DOHH2 (cell line): ENCODE measurements around the gene TTC28.

Experiments used
- H3F3A ChIP-seq: fragments of 200-600 bp; sonication (generic), shearing (Covaris generic); 2 replicates; pipeline ENCODE4 v1.6.0; 2016; ENCODE audit warnings: antibody characterized with exemption, mild to moderate bottlenecking; ENCODE audit not compliant: control insufficient read depth, insufficient read depth
- H3K27ac ChIP-seq: fragments of 200-600 bp; sonication (generic); 2 replicates; pipeline ENCODE4 v1.5.1; 2014; ENCODE audit warnings: low read depth, mild to moderate bottlenecking, low read length, moderate library complexity
- H3K27me3 ChIP-seq: fragments of 200-600 bp; sonication (generic); 2 replicates; pipeline ENCODE4 v1.6.1; 2014; ENCODE audit warnings: mild to moderate bottlenecking, low read length, mixed read lengths; ENCODE audit not compliant: control insufficient read depth
- H3K36me3 ChIP-seq: fragments of 200-600 bp; sonication (generic); 2 replicates; pipeline ENCODE4 v1.6.1; 2014; ENCODE audit warnings: mild to moderate bottlenecking, low read length, moderate library complexity, mixed read lengths; ENCODE audit not compliant: control insufficient read depth
- H3K4me1 ChIP-seq: fragments of 200-600 bp; sonication (generic); 2 replicates; pipeline ENCODE4 v1.6.1; 2014; ENCODE audit warnings: mild to moderate bottlenecking, low read length, mixed read lengths; ENCODE audit not compliant: control insufficient read depth
- H3K4me2 ChIP-seq: fragments of 200-600 bp; sonication (generic); 2 replicates; pipeline ENCODE4 v1.6.0; 2014; ENCODE audit warnings: mild to moderate bottlenecking, low read length, moderate library complexity
- H3K4me3 ChIP-seq: fragments of 200-600 bp; sonication (generic); 2 replicates; pipeline ENCODE4 v1.5.1; 2014; ENCODE audit warnings: mild to moderate bottlenecking, low read length, mixed read lengths
- H3K79me2 ChIP-seq: fragments of 200-600 bp; sonication (generic); 2 replicates; pipeline ENCODE4 v1.6.1; 2014; ENCODE audit warnings: mild to moderate bottlenecking, low read length, mixed read lengths; ENCODE audit not compliant: control insufficient read depth
- H3K9me2 ChIP-seq: fragments of 200-600 bp; sonication (generic); replicated peaks from 2 replicates; pipeline ENCODE4 v1.6.1; 2014; ENCODE audit warnings: mild to moderate bottlenecking, low read length, mixed read lengths; ENCODE audit not compliant: control insufficient read depth
- H3K9me3 ChIP-seq: fragments of 200-600 bp; sonication (generic); 2 replicates; pipeline ENCODE4 v1.6.1; 2014; ENCODE audit warnings: antibody characterized with exemption, low read length, mixed read lengths; ENCODE audit not compliant: control insufficient read depth, insufficient read depth
- H4K20me1 ChIP-seq: fragments of 200-600 bp; sonication (generic); 2 replicates; pipeline ENCODE4 v1.6.0; 2014; ENCODE audit warnings: low read depth, mild to moderate bottlenecking, antibody characterized with exemption, low read length, moderate library complexity; ENCODE audit not compliant: control insufficient read depth, insufficient read depth
- CTCF ChIP-seq: fragments of 200-600 bp; sonication (generic); IDR thresholded peaks from one replicate; pipeline ENCODE4 v1.5.1; 2014; ENCODE audit warnings: antibody characterized with exemption, mild to moderate bottlenecking, low read depth, low read length; ENCODE audit not compliant: poor library complexity, severe bottlenecking
- EZH2phosphoT487 ChIP-seq: fragments of 200-600 bp; sonication (generic); IDR thresholded peaks from 2 replicates; pipeline ENCODE4 v1.6.1; 2017; ENCODE audit warnings: borderline replicate concordance, mild to moderate bottlenecking, antibody characterized with exemption, low read length, moderate library complexity, mixed read lengths

TTC28 gene

GRCh38 chr22:28449041-28449440, 230.6 kb downstream of the TTC28 start:
- no peaks in the 10 kb centered on the region for H3K4me1 ChIP-seq
- H4K20me1 ChIP-seq, result no peaks in the 10 kb centered on the region
- no peaks in the 10 kb centered on the region for H3K36me3 ChIP-seq
- peaks cover 26% of the 10 kb centered on the region for H3K27me3 ChIP-seq
- H3K27ac ChIP-seq, result no peak overlapping the region
- no peak overlapping the region for H3K4me3 ChIP-seq
- no peak for TF ChIP-seq EZH2phosphoT487
- TF ChIP-seq CTCF, result no peak
- no peaks in the 10 kb centered on the region for H3K9me3 ChIP-seq
- H3F3A ChIP-seq, result no peaks in the 10 kb centered on the region
- no peaks in the 10 kb centered on the region for H3K9me2 ChIP-seq
- no peak overlapping the region for H3K4me2 ChIP-seq
- H3K79me2 ChIP-seq, result no peaks in the 10 kb centered on the region

DNA sequence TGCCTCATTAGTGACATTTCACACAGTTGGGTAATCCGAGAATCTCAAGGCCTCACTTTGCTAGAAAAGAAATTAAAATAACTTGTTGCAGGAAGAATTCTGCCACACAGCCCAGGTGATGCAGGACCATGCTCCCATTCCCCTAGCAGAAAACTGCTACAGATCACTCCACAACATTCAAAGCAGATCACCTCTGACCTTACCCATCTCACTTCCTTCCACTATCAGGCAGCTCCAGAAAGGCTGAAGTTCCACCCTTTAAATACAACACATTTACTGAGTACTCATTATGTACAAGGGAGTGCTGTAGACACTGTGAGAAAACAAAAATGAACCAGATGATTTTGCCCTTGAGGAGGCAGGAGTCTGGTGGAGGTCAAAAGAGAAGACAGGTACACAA, 231.0 kb downstream of the TTC28 start:
- no peak overlapping the region for H3K4me2 ChIP-seq
- H3K36me3 ChIP-seq, result no peaks in the 10 kb centered on the region
- no peaks in the 10 kb centered on the region for H3K9me3 ChIP-seq
- no peak overlapping the region for H3K4me3 ChIP-seq
- TF ChIP-seq CTCF (no peak), EZH2phosphoT487 (no peak)
- no peaks in the 10 kb centered on the region for H3K79me2 ChIP-seq
- H4K20me1 ChIP-seq, result no peaks in the 10 kb centered on the region
- no peaks in the 10 kb centered on the region for H3K9me2 ChIP-seq
- H3F3A ChIP-seq, result no peaks in the 10 kb centered on the region
- H3K27me3 ChIP-seq, result peaks cover 26% of the 10 kb centered on the region
- no peak overlapping the region for H3K27ac ChIP-seq
- no peaks in the 10 kb centered on the region for H3K4me1 ChIP-seq

DNA sequence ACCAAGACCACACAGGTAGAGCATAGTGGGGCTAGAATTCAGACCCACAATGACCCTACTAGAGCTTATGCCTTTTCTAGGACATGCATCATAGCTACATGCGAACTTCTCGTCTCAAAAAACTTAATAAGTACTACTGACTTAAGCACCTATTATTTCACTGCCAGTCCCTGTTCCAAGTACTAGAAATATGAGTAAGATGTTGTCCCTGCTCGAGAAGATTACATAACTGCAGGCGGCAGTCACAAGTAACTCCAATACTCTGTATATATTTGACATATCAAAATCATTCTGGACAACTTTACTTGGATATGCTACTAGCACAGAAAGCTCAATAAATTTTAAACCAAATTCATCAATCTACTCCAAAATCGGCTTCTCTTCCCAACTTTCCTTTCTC, 235.0 kb downstream of the TTC28 start:
- H3K9me3 ChIP-seq, result no peaks in the 10 kb centered on the region
- H3K4me2 ChIP-seq, result no peak overlapping the region
- no peaks in the 10 kb centered on the region for H3K36me3 ChIP-seq
- H3K27ac ChIP-seq, result no peak overlapping the region
- TF ChIP-seq CTCF (no peak), EZH2phosphoT487 (no peak)
- H3K4me3 ChIP-seq, result no peak overlapping the region
- no peaks in the 10 kb centered on the region for H3F3A ChIP-seq
- H3K79me2 ChIP-seq, result no peaks in the 10 kb centered on the region
- H3K4me1 ChIP-seq, result no peaks in the 10 kb centered on the region
- H4K20me1 ChIP-seq, result no peaks in the 10 kb centered on the region
- H3K27me3 ChIP-seq, result peaks cover 40% of the 10 kb centered on the region
- no peaks in the 10 kb centered on the region for H3K9me2 ChIP-seq

GRCh38 chr22:28443526-28443876, 236.1 kb downstream of the TTC28 start:
- Histone ChIP-seq H3K4me2 (no peak overlapping the region), H4K20me1 (no peaks in the 10 kb centered on the region), H3F3A (no peaks in the 10 kb centered on the region), H3K36me3 (no peaks in the 10 kb centered on the region), H3K9me3 (no peaks in the 10 kb centered on the region), H3K27me3 (peaks cover 37% of the 10 kb centered on the region), H3K9me2 (no peaks in the 10 kb centered on the region), H3K79me2 (no peaks in the 10 kb centered on the region), H3K4me1 (no peaks in the 10 kb centered on the region), H3K4me3 (no peak overlapping the region), H3K27ac (no peak overlapping the region)
- TF ChIP-seq EZH2phosphoT487 (no peak), CTCF (no peak)
